Left hindlimb (tissue), 1 donor: Measurements from ENCODE around the gene TBXA2R.
"Not testable (repeated sequence)": the region's sequence is repeated elsewhere in the genome, so short reads cannot be mapped to it uniquely, and the experiment has no call there.

Experiments
- DNase-seq: peaks from one replicate; pipeline ENCODE4 v3.0.0-alpha.2; 2018

TBXA2R gene

DNA sequence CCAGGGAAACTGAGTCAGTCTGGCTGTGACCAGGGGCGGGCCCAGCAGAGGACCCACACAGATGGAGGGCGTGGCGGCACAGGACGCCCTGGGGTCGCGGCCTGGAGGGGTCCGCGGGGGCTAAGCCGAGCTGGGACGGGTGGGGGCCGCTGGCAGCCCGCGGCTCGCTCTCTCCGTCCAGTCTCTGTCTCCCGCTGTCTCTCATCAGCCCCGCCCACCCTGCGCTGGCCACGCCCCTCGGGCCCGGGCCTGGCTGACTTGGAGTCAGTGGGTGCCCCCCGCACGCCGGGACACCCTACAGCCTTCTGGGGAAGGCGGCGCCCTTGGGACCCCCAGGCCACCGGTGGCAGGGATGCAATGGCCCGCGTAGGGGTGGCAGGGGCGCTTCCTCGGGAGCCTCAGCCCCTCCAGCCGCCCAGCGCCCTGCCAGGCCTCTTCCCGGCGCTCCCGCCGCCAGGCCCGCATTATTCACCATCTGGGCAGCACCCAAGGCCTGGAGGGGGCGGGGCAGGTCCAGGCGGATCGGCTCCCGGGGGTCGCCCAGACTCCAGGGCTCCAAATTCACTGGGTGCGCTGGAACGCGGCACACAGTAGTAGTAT is at the start of gene TBXA2R:
Gene TBXA2R, minus strand, starts transcription at position 186 of the 600 bp plus-strand sequence. CDS start 6,241 bp downstream, outside the sequence.
- DNase-seq, result peak; percentile 76

DNA sequence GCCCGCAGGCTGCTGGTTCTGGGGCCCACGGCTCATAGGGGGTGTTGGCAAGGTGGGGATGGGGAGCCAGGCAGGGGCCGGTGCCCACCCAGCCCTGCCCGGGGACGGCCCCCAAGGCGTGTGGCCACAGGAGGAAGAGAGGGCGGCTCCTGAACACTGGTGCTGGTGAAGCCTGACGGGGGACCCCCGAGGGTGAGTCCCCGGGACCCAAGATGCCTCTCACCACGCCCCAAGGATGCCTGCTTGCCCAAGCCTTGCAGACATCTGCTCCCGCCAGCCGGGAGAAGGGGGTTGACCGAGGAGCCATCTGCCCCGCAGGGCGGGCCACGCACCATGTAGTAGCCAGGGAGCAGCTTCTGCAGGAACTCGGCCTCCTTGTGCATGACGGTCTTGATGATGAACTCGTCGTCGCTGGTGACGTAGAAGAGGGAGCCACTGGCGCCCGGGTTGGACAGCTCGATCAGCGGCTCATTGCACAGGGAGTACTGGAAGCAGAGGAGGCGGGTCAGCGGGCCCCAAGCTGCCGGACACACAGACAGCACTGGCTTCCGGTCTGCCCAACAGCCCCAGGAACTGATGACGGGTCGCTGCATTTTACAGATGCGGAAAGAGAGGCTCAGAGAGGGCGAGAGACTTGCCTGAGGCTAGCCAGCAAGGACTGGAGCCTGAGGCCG is 49.5 kb upstream of the TBXA2R start:
- DNase-seq, result no peak

- no peak for DNase-seq
These were observed 48.9 kb upstream of the TBXA2R start for GRCh38 chr19:3655402-3656072.

GRCh38 chr19:3653865-3654513 is 47.3 kb upstream of the TBXA2R start:
- no peak for DNase-seq

DNA sequence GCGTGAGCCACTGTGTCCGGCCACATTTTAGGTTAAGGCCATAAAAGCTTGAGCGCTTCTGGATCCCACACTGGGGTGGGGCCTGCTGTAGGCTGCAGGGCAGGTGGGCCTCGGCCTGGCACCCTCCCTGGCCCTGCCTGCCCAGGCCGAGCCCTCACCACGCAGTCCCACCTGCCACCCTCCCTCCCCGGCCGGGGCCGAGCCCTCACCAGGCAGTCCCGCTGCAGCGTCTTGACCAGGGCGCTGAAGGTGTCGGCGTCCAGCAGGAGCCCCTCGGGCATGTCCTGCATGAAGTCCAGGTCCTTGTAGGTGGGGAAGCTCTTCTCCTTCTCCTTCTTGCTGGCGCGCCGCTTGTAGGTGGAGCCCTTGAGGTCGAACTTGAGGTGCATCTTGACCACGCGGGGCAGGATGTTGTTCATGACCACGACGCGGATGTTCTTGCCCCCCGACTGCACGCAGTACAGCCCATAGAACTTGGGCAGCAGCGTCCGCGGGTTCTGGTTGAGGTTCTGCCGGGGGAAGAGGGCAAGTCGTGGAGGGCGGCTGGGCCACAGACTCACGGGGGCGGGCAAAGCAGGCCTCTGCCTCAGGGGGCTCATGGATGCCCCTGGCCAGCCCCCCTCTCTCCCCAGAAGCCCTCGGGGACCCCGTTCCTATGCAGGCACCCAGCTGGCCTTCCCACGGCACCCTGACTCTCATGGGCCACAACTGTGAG is 46.6 kb upstream of the TBXA2R start:
- DNase-seq, result no peak

DNA sequence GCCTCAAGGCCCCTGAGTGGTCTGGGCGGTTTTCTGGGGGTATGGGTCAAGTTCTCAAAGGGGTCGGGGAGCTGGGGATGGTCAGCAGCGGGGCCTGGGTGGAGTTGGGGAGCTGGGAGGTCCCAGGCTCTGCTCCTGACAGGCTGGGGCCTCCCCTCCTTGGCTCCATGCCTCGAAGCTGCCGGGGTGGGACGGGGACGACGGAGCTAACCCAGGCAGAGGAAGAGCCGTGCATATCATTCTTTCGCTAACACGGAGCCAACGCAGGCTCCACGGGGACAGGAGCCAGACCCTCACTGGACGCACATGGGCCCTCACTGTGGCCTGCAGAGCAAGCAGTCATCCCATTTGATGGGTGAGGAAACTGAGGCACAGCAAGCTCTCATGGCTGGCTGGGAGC is 45.7 kb upstream of the TBXA2R start:
- no peak for DNase-seq

DNA sequence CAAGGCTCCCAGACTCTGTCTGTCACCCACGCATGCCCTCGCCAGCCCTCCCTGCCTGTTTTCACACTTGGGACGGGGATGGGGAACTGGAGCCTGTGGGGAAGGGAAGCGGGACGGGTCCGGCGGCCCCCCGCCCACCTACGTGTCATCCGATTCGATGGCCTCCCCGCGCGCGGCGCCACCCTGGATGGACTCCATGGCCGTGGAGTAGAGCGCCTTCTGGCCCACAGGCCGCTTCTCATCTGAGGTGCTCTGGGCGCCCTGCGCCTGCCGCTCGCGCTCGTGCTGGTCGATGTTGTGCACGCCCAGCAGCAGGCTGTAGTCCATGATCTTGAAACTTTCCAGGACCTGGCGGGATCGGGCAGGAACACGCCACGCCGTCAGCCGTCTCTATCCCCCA is 45.0 kb upstream of the TBXA2R start:
- no peak for DNase-seq

GRCh38 chr19:3649888-3650287 is 43.2 kb upstream of the TBXA2R start:
- DNase-seq, result no peak

DNA sequence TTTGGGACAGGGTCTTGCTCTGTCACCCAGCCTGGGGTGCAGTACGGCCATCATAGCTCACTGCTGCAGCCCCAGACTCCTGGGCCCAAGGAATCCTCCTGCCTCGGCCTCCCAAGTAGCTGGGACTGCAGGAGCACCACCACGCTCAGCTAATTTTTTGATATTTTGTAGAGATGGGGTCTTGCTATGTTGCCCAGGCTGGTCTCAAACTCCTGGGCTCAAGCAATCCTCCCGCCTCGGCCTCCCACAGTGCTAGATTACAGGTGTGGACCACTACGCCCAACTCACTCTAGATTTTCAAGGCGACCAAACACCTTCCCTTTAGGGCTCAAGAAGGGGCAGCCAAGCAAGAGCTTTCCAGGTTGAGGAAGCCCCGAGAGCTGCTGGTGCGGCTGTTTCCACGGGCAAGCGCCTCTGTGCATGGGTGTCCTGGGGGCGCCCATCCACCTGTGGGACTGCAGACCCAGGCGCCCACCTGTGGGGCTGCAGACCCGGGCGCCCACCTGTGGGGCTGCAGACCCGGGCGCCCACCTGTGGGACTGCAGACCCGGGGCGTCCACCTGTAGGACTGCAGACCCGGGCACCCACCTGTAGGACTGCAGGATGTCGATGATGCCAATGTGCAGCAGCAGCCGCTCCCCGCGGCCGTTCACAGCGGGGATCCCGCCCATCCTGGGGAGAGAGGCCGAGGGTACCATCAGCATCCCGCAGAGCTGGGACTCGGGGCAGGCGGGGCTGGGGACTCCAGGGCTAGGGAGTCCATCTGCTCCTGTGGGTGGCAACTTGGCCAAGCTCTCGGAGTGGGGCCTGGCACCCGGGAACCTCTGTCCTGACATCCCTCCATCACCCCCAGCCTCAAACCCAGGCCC is 41.6 kb upstream of the TBXA2R start:
- no peak for DNase-seq

DNA sequence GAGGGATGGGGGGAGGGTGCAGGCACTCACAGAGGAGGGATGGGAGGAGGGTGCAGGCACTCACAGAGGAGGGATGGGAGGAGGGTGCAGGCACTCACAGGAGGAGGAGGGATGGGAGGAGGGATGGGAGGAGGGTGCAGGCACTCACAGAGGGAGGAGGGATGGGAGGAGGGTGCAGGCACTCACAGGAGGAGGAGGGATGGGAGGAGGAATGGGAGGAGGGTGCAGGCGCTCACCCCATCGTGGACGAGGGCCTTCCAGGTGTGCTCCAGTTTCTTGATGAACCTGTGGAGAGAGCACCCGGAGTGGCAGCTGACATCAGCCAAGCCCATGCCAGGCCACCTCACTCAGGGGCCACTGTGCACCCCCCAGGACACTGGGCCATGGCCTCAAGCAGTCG is 40.4 kb upstream of the TBXA2R start:
- DNase-seq, result not testable (repeated sequence)

- no peak for DNase-seq
These were observed 39.8 kb upstream of the TBXA2R start for GRCh38 chr19:3646336-3647092.

- DNase-seq, result no peak
These were observed 39.1 kb upstream of the TBXA2R start for GRCh38 chr19:3645726-3646125.

DNA sequence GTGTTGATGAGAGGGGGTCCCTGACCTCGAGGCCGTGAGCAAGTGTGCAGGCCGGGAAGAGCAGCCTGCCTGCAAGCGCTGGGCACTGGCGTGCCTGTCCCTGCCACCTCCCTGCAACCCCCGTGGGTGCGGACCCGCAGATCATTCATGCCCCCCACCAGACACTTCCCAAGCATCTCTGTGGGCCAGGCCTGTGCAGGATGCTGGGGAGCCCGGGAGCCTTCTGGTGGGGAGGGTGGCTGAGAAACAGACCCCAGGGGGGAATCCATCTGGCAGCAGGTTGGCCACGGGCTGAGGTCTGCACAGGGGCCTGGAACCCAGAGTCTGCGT is 38.4 kb upstream of the TBXA2R start:
- DNase-seq, result no peak

GRCh38 chr19:3644351-3645066 is 37.8 kb upstream of the TBXA2R start:
- no peak for DNase-seq

- DNase-seq, result no peak
These were observed 37.1 kb upstream of the TBXA2R start for GRCh38 chr19:3643674-3644313.

DNA sequence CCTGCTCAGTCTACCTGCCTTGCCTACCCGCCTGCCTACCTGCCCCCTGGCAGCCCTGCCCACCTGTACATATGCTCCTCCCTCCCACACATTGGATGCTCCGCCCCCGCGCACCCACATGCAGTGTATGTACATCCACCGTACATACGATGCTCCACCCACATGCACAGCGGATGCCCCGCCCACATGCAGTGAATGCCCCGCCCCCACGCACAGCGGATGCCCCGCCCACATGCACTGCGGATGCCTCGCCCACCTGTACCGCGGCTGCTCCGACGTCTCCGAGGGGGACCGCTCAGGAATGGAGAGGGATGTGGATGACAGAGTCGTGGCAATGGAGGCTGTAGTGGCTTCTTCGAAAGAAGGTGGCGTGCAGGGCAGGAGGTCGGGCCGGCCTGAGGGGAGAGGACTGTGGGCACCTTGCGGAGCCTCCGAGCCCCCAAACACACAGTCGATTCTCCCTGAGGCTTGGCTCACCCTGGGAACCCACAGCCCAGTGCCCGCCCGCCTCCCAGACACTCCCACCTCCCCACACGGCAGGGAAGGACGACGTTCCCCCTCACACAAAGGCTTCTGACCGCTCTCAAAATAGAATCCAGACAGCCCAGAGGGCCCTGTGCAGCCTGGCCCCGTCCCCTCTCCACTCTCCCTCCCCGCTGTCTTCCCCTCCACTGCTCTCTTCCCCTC is 36.5 kb upstream of the TBXA2R start:
- no peak for DNase-seq

DNA sequence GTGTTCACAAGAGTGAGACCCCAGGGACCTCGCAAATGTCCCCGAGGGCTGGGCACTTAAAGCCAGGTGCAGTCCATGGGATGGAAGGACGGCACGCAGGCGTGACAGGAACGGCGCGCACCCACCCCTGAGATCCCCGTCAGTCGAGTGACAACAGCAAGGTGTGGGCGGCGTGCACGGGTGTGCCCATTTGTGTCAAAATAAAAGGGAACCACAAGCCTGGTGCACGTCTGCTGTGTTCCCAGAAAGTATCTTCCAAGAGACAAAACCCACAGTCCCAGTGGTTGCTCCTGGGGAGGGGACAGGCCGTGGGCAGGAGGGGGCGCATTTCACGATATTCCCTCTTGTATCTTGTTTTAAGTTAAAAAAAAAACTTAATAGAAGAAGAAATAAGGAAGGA is 35.6 kb upstream of the TBXA2R start:
- DNase-seq, result no peak

DNA sequence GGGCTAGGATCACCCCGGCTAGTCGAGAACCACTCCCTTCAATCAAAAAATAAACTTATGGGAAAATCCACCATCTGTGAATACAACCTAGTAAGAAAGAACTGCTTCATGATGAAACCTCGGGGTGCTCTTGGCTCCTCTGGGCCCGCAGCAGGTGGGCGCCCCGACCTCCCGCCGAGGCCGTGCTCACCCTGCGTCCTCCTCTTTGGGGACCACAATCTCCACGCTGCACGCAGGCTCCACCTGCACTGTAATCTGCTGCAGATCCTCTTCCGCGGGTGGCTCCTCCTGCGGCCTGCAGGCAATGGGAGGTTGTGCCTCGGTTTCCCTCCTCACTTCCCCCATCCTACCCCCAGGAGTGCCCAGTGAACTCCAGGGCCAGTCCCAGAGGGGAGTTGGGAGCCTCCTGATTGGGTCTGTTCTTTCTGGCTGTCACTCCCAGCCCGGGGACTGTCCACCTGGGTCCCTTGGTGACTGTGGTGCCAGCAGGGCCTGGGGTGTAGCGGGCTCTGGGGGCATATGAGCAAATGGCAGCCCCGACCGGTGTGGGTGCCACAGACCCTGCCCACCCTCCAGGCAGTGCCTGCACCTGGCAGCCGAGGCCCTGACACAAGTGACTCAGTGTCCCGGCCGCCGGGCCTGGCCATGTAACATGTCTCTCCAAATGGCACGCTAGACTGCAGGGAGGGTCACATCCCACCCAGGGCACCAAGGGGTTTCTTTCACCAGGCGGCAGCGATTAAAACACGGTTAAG is 35.0 kb upstream of the TBXA2R start:
- DNase-seq, result no peak

DNA sequence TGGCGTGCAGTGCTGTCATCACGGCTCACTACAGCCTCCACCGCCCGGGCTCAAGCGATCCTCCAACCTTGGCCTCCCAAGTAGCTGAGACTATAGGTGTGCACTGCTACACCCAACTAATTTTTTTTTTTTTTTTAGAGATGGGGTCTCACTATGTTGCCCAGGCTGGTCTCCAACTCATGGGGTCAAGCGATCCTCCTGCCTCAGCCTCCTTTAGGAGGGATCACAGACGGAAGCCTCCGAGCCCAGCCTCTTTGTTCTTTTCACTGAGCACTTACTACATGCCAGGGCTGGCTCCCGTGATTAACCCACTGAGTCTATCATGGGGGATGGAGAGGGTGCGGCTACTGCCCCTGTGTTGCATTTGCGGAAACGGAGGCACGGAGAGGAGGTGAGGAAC is 32.8 kb upstream of the TBXA2R start:
- no peak for DNase-seq
